NCI-H1436 treated with DMSO at 0.1 percent for 48 hours (cell line): ENCODE measurements around the gene REEP1.
"Not testable (repeated sequence)": the region's sequence is repeated elsewhere in the genome, so short reads cannot be mapped to it uniquely, and the experiment has no call there.

Source experiments
- DNase-seq: peaks from one replicate; lab custom pipeline; 2025; lab: John Stamatoyannopoulos, UW

REEP1 gene

GRCh38 chr2:86345783-86346370 lies 8.5 kb upstream of the REEP1 start:
- not testable (repeated sequence) for DNase-seq

DNA sequence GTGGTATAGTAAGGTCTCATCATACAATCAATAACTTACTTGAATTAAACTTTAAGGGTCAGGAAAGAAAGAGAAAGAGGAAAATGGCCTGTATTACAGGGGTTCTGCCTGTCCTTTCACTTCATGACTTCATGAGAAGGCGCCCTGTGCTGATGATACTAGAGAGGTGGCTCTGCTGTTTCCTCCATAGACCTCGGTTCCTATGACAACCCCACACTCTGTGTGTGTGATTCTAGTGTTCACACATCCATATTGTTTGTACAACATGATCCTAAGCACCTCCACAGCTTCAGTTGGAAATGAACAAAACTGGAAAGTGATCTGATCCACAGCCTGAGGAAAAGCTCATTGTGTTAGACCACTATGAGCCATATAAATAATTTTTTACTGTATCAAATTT lies 7.0 kb upstream of the REEP1 start:
- no peak for DNase-seq

GRCh38 chr2:86342488-86342887 lies 5.1 kb upstream of the REEP1 start:
- DNase-seq: no peak

DNA sequence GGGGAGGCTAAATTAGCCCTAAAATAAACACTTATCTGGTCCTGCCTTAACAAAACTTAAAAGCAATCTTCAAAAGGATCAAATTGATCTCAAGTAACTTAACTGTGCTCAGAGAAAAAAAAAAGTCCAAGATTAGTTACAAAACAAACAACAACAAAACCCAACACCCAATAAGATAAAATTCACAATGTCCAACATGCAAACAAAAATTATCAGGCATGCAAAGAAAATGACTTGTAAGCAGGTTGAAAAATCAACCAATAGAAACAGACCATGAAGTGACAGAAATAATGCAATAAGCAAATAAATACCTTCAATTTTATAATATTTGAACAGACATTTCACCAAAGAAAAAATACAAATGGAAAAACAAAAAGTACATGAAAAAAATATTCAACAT lies 4.0 kb upstream of the REEP1 start:
- no peak for DNase-seq

- no peak for DNase-seq
Measured at GRCh38 chr2:86338778-86339295, 1.4 kb upstream of the REEP1 start.

GRCh38 chr2:86336675-86337243 lies 667 bp downstream of the REEP1 start:
- DNase-seq: no peak

DNA sequence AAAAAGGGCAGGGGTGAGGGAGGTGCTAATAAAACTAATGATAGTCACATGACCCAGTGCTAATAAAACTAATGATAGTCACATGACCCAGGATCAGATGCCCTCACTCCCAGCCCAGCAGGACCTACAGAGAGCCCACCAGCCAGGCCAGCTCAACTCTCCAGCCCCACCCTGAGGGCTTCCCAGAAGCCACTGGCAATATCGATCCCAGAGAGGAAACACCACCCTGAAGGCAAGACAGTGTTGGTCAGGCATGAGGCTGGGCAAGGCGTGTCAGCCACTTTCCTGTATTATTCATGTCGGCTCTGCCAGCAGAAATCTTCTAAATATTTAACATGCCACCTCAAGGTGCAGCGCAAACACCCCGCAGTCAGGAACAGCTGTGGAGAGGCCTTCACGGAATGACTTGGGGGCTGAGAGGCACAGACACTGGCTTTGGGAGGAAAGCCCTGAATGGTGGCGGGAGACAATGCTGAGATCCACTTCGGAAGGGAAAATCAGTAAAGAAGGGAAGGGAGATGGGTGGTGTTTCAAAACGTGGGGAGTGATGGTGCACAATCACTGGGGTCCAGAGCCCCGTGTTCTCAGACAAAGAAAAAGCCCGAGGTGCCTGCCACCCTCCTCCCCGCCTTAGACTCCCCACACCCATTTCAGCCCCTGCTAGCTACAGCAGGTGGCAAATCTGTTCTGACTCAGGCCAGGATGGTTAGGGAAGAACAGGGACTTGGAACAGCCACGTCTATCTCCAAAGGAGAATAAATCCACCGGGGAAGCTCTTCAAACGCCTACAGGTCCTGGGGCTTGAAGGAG lies 1.4 kb downstream of the REEP1 start:
- DNase-seq: no peak

DNA sequence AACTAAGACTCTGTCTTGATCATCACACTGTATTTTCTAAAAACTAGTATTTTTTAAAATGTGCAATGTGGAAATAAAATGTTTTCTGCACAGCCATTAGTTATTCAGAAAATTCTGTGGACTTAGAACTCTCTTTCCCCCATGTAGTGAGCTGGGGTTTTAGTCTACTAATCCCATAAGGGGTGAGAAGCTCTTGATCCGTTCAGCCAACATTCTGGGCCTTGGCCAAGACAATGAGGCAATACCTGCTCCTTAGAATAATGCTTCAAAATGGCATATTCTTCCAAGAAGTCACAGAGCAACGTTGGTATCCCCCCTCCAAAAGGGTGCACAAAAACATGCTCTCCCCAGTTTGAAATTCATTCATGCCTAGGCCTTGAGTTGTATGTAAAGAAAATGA lies 4.0 kb downstream of the REEP1 start:
- no peak for DNase-seq

- DNase-seq: no peak
Measured at GRCh38 chr2:86332654-86333053, 4.8 kb downstream of the REEP1 start.

DNA sequence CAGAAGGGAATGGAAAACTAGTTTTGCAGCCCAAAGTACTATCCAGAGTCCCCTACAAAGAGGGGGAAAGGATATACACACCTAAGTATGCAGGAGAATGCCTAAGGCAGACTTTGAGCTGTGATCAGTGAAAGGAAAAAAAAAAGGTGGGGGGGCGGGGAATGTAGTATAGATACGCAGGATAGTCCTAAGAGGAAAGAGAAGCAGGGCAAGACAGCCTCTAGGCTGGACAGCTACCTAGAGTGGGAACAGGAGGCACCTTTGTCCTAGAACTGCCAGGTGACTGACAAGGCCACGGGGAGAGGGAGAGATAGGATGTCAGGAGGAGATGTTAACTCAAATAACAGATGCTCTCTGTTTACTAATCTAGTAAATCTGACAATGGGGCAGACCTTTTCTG lies 6.0 kb downstream of the REEP1 start:
- no peak for DNase-seq

GRCh38 chr2:86330001-86330400 lies 7.4 kb downstream of the REEP1 start:
- DNase-seq: no peak

DNA sequence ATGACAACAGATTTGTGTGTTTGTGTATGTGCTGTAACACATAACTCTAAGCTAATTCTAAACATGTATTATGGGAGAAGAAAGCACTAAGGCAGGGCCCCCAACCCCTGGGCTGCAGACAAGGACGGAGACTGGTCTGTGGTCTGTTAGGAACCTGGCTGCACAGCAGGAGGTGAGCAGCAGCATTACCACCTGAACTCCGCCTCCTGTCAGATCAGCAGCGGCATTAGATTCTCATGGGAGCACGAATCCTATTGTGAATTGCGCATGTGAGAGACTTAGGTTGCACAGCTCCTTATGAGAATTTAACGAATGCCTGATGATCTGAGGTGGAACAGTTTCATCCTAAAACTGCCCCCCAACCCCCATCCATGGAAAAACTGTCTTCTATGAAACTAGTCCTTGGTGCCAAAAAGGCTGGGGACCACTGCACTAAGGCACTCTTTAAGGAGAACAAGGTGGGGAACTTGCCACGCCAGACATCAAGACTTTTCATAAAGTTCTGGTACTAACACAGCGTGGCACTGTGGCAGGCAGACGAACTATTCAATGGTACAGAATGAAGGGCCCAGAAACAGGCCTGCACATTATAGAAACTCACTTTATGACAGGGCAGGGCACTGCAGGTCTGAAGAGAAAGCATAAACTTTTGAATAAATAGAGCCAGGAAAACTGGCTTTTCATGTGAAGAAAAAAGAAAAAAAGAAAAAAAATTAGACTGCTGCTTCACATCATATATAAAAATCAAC lies 14.0 kb downstream of the REEP1 start:
- no peak for DNase-seq

DNA sequence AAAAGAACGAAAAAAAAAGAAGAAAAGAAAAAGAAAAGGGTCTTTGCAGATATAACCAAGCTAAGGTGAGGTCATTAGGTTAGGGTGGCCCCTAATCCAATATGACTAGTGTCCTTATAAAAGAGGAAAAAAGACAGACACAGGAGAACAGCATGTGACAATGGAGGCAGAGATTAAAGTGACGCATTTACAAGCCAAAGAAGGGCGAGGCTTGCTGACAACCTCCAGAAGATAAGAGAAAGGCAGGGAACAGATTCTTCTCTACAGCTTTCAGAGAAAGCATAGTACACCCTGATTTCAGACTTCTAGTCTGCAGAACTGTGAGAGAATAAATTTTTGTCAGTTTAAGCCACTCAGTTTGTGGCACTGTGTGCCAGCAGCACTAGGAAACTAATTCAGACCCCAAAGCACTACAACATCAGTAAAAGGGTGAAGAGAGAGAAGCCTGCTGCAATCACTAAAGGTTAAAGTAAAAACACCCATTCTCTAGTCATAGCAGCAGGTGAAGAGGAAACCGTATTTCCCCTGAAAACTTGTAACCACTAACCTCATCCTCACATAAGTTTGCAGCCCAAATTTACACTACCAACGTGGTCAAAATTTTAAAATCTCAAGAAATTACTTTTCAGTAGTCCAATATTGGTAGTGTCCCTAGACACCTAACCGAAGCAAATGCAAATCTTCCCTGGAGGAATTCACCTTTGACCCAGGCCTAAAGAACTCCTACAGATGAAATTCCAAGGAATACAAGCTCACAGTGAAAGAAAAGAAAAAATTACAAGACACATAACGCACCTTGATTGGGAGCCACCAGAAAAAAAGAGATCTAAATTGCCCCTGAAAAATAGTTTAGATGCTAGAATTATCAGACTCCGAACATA lies 17.5 kb downstream of the REEP1 start:
- no peak for DNase-seq

GRCh38 chr2:86315084-86315483 lies 22.3 kb downstream of the REEP1 start:
- no peak for DNase-seq

GRCh38 chr2:86314125-86314524 lies 23.3 kb downstream of the REEP1 start:
- no peak for DNase-seq

- DNase-seq: no peak
Measured at GRCh38 chr2:86313341-86313740, 24.1 kb downstream of the REEP1 start.

- DNase-seq: no peak
Measured at GRCh38 chr2:86311879-86312278, 25.5 kb downstream of the REEP1 start.

DNA sequence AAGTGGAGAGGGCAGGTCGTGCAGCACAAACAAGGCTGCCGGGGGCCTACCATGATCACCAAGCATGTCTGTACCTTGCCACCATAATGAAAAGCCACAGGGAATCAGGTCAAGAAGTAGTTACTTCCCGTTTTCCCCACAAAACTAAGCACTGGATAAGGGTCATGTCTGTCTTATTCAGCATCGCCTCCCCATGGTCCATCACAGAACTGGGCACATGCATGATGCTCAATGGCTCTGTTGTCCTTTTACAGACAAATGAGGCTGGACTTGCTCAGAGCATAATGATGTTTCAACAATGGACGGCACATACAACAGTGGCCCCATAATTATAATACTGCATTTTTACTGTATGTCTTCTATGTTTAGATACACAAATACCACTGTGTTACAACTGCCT lies 27.5 kb downstream of the REEP1 start:
- no peak for DNase-seq

DNA sequence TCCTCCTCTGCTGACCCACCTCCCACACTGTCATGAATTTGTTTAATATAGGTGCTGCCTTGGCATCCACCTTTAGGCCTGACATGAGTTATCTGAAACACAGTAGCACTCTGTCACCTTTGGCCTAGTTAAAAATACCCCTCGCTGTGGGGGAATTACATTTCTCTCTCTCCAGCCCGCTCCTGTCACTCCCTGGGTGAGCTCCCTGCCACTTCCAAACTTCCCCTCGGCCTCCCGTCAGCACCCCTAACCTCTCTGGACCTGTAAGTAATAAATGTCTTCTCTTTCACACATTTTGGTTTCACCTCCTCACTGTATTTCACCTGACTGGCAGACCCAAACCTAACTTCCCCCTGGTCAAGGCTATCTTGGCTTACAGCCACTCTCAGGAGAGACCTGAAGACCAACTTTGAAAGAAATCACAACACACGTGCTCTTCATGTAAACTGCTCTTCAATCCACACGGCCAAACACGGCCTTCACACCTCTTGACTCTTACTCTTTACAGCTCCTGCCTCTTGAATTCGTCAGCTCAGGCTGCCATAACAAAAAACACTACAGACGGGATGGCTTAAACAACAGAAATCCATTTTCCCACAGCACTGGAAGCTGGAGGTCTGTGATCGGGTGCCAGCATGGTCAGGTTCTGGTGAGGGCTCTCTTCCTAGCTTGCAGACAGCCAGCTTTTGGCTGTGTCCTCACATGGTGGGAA lies 28.3 kb downstream of the REEP1 start:
- no peak for DNase-seq

DNA sequence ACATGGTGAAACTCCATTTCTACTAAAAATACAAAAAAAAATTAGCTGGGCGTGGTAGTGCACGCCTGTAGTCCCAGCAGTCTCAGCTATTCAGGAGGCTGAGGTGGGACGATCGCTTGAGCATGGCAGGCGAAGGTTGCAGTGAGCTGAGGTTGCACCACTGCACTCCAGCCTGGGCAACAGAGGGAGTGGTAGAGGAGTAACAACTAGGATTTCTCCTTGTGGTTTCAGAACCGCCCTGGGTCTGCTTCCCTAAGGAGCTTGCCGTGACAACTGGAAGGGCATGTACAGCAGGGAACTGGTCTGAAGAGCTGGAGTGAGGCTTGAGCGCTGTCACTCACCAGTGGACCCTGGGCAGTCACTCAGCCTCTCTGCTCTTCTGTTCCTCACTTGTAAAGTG lies 29.1 kb downstream of the REEP1 start:
- no peak for DNase-seq

DNA sequence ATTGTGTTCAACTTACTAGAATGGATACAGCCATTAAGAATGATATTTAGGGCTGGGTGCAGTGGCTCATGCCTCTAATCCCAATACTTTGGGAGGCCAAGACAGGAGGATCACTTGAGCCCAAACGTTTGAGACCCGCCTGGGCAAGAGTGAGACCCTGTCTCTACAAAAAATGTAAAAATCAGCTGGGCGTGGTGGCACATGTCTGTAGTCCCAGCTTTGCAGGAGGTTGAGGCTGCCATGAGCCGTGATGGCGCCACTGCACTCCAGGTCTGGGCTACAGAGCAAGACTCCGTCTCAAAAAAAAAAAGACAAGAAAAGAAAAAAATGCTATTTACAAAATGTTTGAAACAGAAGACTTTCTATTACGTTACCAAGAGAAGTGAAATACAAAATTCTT lies 30.0 kb downstream of the REEP1 start:
- no peak for DNase-seq
